Fibroblast of skin of abdomen (primary cell): ENCODE results near the gene RAP1GDS1.
"Not testable (repeated sequence)": the region's sequence is repeated elsewhere in the genome, so short reads cannot be mapped to it uniquely, and the experiment has no call there.

Experiments used
- DNase-seq: peaks from one replicate; pipeline ENCODE4 v3.0.0-alpha.2; 2013

The RAP1GDS1 gene

GRCh38 chr4:98288671-98289070, 27.5 kb downstream of the RAP1GDS1 start:
- DNase-seq = not testable (repeated sequence)

- DNase-seq = peak; percentile 24
These were observed 28.2 kb downstream of the RAP1GDS1 start for GRCh38 chr4:98289375-98289774.

DNA sequence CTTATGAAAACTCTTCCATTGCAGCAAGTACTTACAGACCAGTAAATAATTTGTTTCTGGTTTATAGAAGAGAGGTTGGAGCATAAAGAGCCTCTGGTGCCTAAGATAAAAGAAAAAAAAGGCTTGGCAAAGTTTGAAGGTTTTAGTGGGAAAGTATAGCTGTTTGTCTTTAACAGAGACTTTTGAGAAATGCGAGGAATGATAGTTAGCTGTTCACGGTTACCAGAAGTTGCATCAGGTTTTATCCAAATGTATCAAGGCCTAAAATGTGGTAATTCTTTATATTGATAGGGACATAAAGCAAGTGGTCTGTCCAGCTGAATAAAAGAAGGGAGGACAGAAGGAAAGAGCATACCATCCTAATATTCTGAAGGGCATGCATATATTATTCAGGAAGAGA, 29.3 kb downstream of the RAP1GDS1 start:
- DNase-seq = peak; percentile 94

DNA sequence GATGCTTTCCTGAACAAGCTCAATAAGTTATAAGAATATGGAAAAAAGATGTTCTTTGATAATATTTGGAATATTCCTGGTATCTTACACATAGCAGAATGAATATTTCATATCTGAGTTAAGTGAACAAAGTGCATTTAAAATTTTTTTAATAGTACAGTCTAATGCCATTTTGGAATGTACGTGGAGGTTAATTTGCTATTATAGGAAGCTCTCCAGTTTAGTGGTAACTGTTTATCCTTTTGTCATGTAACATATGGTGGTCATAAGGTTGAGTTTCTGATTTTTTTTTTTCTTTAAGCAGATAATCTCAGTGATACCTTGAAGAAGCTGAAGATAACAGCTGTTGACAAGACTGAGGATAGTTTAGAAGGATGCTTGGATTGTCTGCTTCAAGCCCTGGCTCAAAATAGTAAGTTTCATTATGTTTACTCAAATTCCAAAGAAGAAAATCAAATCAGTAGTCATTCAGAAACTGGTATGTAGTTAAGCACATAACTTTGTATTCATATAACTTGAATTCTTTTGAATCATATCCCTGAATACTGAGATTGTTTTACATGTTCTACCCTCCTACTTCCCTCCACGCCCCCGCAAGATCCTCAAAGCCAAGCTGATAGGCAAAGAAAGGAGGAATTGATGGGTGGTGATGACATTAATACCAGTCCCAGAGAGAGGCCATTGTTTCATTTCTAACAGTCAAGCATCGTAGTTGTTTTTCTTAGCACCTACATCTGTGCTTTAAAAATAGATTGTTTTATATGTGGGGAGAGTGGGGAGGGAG, 32.1 kb downstream of the RAP1GDS1 start:
- peak; percentile 45 for DNase-seq

DNA sequence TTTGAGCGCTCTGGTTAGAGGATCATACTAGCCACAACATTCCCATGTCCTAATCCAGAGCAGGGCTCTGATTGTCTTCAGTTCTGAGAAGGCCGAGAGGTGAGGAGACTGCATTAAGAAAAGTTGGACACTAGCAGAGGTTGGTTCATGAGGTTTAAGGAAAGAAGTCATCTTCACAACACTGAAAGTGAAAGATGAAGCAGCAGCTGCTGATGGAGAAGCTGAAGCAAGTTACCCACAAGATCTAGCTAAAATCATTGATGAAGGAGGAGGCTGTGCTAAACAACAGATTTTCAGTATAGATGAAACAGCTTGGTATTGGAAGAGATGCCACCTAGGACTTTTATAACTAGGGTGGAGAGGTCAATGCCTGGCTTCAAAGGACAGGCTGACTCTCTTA, 36.8 kb downstream of the RAP1GDS1 start:
- DNase-seq = no peak

DNA sequence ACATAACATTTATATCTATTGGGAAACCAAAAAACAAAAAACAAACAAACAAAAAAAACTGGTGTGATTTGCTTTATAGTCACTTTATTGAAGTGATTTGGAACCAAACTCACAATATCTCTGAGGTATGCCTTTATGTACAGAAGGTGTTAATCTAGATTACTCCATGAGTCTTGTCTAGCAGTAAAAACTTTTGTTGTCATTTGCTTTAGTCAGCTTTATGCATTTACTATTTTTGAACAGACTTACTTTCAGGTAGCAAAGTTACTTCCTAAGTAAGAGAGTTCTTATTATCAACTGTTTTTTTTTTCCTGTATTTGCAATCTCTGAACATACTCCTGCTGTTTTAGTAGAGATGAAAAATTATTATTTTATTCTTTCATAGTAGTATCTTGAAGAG, 39.5 kb downstream of the RAP1GDS1 start:
- DNase-seq = no peak

DNA sequence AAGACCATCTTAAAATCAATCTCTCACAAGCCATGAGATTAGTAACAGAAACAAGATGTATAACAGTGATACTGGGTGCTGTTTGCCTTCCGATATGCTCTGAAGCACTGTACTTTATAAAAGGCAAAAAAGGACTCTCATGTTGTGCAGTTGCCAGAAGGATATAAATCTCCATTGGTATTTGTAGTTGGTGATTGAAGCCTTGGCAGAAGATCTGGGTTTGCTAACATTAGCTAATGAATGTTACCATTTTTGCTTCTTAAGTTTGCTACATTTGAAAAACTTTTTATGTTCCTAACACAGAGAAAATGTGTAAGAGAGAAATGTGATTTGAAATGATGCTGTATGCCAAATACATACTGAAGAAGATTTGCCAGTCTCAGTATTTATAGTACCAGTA, 44.4 kb downstream of the RAP1GDS1 start:
- DNase-seq = peak; percentile 56

DNA sequence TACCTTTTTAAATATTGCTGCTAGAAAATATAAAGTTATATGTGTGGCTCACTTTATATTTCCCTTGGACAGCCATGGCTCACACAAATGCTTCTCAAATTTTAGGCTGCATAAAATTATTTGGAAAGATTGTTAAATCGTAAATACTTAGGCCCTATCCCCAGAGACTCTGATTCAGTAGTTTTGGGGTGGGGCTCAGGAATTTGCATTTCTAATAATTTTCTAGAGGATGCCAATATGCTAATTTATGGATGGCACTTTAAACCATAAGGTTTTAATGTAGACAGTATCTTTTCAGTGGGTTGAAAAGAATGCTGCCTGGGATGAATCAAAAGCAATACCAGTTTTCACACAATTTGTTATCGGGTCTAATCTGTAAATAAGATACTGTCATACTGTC, 49.7 kb downstream of the RAP1GDS1 start:
- no peak for DNase-seq

DNA sequence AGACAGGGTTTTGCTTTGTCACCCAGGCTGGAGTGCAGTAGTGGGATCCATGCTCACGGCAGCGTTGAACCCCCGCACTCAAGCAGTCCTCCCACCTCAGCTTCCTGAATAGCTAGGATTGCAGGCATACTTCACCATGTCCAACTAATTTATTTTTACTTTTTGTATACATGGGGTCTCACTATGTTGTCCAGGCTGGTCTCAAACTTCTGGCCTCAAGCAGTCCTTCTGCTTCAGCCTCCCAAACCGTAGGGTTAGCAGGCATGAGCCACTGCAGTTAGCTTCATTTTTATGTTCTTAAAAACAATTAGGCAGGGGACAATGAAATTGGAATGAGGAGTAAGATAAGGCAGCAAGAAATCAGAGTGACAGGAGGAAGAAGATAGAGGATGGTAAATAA, 50.5 kb downstream of the RAP1GDS1 start:
- no peak for DNase-seq

DNA sequence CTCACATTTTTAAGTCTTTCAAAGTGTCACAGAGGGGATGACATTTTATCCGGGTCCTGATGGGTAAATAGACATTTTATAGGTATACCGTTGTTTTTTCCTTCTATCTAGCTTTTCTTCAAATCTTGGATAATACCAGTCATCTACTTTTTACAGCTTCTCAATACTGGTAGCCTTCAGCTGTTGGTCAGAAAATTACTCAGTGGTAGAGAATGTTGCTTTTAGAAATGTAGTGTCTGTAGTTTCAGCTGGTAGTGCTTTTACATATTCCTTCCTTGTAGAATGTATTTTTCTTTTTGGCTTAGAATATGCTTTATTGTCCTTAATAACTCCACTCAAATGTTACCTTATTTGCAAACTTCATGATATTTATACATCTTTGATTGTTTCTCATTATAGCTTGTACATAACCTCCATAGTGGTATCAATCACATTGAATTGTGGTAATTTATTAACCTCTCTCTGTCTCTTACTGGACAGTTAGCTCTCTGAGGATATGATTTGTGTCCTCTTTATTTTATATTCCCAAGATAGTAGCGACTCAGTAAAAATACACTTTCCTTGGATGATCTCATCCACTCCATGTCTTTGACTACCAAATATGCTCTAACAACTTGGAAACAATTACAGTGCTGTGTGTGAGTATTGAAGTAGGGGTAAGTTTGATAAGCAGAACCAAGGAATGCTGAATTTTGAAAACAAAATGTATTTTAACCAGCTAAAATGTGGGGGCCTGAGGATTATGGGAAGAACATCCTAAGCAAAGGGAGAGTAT, 53.8 kb downstream of the RAP1GDS1 start:
- DNase-seq = peak; percentile 25

DNA sequence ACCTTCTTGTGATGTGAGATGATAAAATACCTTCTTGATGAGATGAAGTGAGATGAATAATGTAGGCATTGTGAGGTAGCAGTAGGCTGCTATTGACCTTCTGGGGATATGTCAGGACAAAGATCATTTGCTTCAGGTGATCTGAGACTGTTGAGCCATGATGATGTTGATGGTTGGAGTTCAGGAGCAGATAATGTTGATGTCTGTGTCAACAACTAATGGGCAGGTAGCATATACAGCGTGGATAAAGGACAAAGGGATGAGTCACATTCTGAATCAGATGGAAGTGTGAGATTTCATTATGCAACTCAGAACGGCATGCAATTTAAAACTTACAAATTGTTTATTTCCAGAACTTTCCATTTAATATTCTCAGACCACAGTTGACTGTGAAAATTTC, 57.3 kb downstream of the RAP1GDS1 start:
- DNase-seq = no peak

DNA sequence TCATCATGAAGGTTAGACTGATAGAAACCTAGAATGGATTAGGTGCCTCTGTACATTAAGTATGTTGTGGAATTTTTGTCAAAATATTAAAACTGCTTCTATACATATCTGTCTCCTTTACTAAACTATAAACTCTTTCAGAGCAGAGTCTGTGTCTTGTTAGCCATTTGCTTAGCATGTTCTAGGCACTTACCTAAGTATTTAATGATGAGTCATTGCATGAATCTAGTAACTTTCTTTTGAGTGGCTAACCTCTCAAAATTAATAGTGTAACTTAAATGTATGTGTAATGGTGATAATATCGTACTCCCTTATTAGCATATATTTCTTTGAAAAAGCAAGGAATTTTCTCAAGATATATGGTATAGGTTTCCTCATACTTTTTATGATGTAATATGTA, 57.8 kb downstream of the RAP1GDS1 start:
- DNase-seq = no peak

DNA sequence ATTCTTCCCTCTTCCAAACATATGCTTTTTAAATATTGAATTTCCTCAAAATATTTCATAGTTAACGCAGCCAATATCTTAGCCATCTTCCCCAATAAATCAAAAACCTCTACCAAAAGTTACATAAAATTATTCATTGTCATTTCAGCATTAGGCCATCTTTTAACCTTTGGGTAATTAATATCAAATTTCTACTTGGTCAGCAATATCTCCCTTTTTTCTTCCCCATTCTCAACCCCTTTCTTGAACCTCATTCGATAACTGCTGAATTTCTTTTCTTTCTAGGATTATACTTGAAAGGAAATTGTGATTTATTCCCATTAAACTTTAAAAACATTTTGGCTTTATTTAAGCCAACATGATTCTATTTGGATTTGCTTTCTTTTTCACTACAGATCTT, 65.0 kb downstream of the RAP1GDS1 start:
- DNase-seq = no peak

- no peak for DNase-seq
These were observed 66.5 kb downstream of the RAP1GDS1 start for GRCh38 chr4:98327694-98328093.

GRCh38 chr4:98329879-98330640, 68.9 kb downstream of the RAP1GDS1 start:
- DNase-seq = not testable (repeated sequence)

- no peak for DNase-seq
These were observed 70.8 kb downstream of the RAP1GDS1 start for GRCh38 chr4:98332017-98332416.

- no peak for DNase-seq
These were observed 73.3 kb downstream of the RAP1GDS1 start for GRCh38 chr4:98334461-98334860.

GRCh38 chr4:98338761-98339438, 77.7 kb downstream of the RAP1GDS1 start:
- DNase-seq = no peak

DNA sequence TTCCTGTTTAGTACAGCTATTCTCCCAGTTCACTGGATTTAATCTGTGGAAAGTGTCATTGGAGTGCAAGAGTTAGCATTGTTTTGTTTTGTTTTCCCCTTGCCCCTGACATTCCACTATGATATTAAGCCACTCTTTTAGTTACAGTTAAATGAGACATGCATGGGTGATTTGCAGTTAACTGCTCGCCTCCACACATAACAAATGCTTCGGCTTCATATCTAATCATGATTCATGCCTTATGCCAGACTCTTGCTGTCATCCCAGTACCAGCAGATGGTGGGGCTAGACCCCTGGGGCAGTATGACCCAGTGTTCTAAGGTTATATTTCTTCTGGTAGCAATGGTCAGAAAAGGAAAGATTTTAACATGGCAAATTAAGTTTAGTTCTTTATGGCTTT, 80.1 kb downstream of the RAP1GDS1 start:
- DNase-seq = peak; percentile 41

DNA sequence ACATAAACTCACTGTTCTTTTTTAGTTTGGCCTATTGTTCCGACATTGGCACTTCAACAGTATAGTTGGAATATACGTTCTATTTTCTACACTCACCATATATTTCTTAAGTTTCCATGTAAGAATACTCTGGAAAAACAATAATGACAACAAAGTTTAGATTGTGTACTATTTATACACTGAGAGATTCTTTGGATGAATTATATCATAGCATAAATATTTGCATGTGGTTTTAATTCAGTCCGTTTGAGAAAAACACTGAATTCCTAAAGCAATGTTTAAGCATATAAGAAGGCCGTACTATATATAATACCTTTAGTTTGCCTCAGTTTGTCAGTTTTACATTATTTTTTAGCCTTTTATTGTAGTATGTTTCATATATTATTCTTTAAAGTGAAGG, 82.4 kb downstream of the RAP1GDS1 start:
- DNase-seq = peak; percentile 25

DNA sequence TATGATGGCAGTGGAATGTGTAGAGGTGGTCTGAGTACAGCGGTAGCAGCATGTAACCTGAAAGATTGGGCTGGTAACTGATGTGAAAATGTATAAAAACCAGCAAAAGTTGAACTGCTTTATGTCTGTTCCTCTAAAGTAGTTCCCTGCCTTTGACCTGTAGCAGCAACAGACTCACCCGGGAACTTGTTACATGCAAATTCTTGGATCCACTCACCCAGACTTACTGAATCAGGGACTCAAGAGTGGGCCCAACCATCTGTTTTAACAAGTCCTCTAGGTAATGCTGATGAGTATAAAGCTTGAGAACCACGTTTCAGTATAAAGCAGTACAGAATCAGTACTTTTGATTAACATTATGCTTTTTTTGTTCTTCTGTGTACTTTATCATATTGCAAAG, 84.7 kb downstream of the RAP1GDS1 start:
- DNase-seq = no peak

GRCh38 chr4:98352396-98352795, 91.2 kb downstream of the RAP1GDS1 start:
- DNase-seq = peak; percentile 9

GRCh38 chr4:98352940-98353339, 91.8 kb downstream of the RAP1GDS1 start:
- no peak for DNase-seq
